Trophoblast cell (in vitro differentiated cells and primary cell): ENCODE measurements around the gene MLXIP.
A peak's percentile ranks its signal among the peaks of the same experiment; 100 is the strongest.

Experiments
- DNase-seq, 2 donors: peaks; one replicate each; pipeline ENCODE4 v3.0.0-alpha.2; 2016
- H2AFZ ChIP-seq: 2 replicates; pipeline ENCODE4 v1.6.1; 2013; ENCODE audit warnings: low read length, moderate library complexity, mild to moderate bottlenecking; ENCODE audit not compliant: insufficient read depth, poor library complexity
- H2AK5ac ChIP-seq: 2 replicates; pipeline ENCODE4 v1.6.1; 2013; ENCODE audit warnings: mild to moderate bottlenecking, low read length
- H2BK120ac ChIP-seq: 2 replicates; pipeline ENCODE4 v1.6.1; 2013; ENCODE audit warnings: low read length, mild to moderate bottlenecking, moderate library complexity; ENCODE audit not compliant: insufficient read depth, poor library complexity
- H2BK12ac ChIP-seq: 2 replicates; pipeline ENCODE4 v1.6.1; 2013; ENCODE audit warnings: mild to moderate bottlenecking, low read length, moderate library complexity
- H2BK5ac ChIP-seq: 2 replicates; pipeline ENCODE4 v1.6.1; 2013; ENCODE audit warnings: low read length, low read depth, moderate library complexity, mild to moderate bottlenecking; ENCODE audit not compliant: poor library complexity
- H3K14ac ChIP-seq: 2 replicates; pipeline ENCODE4 v1.6.1; 2013; ENCODE audit warnings: mild to moderate bottlenecking, low read length
- H3K18ac ChIP-seq: 2 replicates; pipeline ENCODE4 v1.6.1; 2013; ENCODE audit warnings: mild to moderate bottlenecking, low read length
- H3K23ac ChIP-seq: 2 replicates; pipeline ENCODE4 v1.6.1; 2013; ENCODE audit warnings: low read length
- H3K27ac ChIP-seq: 2 replicates; pipeline ENCODE4 v1.5.1; 2013; ENCODE audit warnings: low read depth, mild to moderate bottlenecking, inconsistent platforms, low read length, moderate library complexity
- H3K27me3 ChIP-seq: 2 replicates; pipeline ENCODE4 v1.6.1; 2013; ENCODE audit warnings: inconsistent platforms, mild to moderate bottlenecking, low read length, moderate library complexity; ENCODE audit not compliant: insufficient read depth
- H3K36me3 ChIP-seq, 2 experiments: 1 replicate in 1 of 2; 2 replicates in 1 of 2; pipeline ENCODE4 v1.6.1; 2013; ENCODE audit warnings: low read length in 2 of 2, mild to moderate bottlenecking in 2 of 2, moderate library complexity in 1 of 2; ENCODE audit not compliant: insufficient read depth in 2 of 2, control insufficient read depth in 1 of 2
- H3K4ac ChIP-seq: 2 replicates; pipeline ENCODE4 v1.6.1; 2013; ENCODE audit warnings: low read depth, mild to moderate bottlenecking, low read length, moderate library complexity
- H3K4me1 ChIP-seq, 2 experiments: 1 replicate in 1 of 2; 2 replicates in 1 of 2; pipeline ENCODE4 v1.6.1; 2013; ENCODE audit warnings: low read length in 2 of 2, mild to moderate bottlenecking in 2 of 2, moderate library complexity in 1 of 2; ENCODE audit not compliant: insufficient read depth in 2 of 2, control insufficient read depth in 1 of 2
- H3K4me2 ChIP-seq: 2 replicates; pipeline ENCODE4 v1.6.1; 2013; ENCODE audit warnings: inconsistent platforms, mild to moderate bottlenecking, low read length, moderate library complexity
- H3K4me3 ChIP-seq: 2 replicates; pipeline ENCODE4 v1.5.1; 2013; ENCODE audit warnings: mild to moderate bottlenecking, low read depth, low read length, inconsistent platforms
- H3K79me1 ChIP-seq: one replicate; pipeline ENCODE4 v1.6.1; 2013; ENCODE audit warnings: low read length
- H3K79me2 ChIP-seq: 2 replicates; pipeline ENCODE4 v1.6.1; 2013; ENCODE audit warnings: low read length, mild to moderate bottlenecking; ENCODE audit not compliant: control insufficient read depth, insufficient read depth, poor library complexity
- H3K9ac ChIP-seq: 2 replicates; pipeline ENCODE4 v1.6.1; 2013; ENCODE audit warnings: mild to moderate bottlenecking, low read length
- H3K9me3 ChIP-seq: 2 replicates; pipeline ENCODE4 v1.6.1; 2013; ENCODE audit warnings: low read depth, mild to moderate bottlenecking, control low read depth, inconsistent platforms, low read length; ENCODE audit not compliant: insufficient read depth
- H4K12ac ChIP-seq: 2 replicates; pipeline ENCODE4 v1.6.1; 2013; ENCODE audit warnings: low read depth, mild to moderate bottlenecking, low read length, moderate library complexity
- H4K8ac ChIP-seq: 2 replicates; pipeline ENCODE4 v1.6.1; 2013; ENCODE audit warnings: low read depth, mild to moderate bottlenecking, low read length, moderate library complexity
- H4K91ac ChIP-seq: one replicate; pipeline ENCODE4 v1.6.1; 2013; ENCODE audit warnings: low read depth, mild to moderate bottlenecking, low read length, moderate library complexity
- WGBS: extraction: QIAGEN DNeasy Blood & Tissue Kit; methylation state at CpG from one replicate; pipeline ENCODE4 v1.1.7; 2013; ENCODE audit warnings: missing lambda C conversion rate; ENCODE audit not compliant: insufficient read length, insufficient coverage; ENCODE audit errors: extremely low coverage; 5-methylcytosine and 5-hydroxymethylcytosine counted together

Gene MLXIP

DNA sequence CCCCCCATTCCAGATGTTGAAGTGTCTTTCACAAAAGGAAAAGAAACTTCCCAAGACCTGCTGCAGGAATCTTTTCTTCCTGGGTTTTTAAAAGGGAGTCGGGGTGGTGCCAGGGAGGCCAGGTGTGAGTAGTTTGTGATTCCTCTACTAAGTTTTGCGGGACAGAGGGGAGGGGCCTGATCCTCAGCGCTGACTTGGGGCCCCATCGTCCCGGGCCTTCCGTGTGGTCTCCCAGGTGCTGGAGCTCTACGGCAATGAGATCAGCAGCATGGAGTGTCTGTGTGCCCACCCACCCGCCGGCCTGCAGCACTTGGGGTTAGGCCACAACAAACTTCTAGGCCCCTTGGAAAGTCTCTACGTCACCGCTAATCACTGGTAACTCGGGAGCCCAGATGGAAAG lies 108.9 kb downstream of the MLXIP start:
- Histone ChIP-seq H2AK5ac (no peak overlapping the region), H2BK120ac (no peak overlapping the region), H2BK12ac (no peak overlapping the region), H3K27ac (no peak overlapping the region), H4K91ac (no peak overlapping the region), H3K36me3 (no peaks in the 10 kb centered on the region), H4K12ac (no peak overlapping the region), H2AFZ (no peak overlapping the region), H3K9ac (no peak overlapping the region), H3K79me2 (peaks cover 2% of the 10 kb centered on the region), H3K23ac (no peak overlapping the region), H3K14ac (no peak overlapping the region), H3K27me3 (no peaks in the 10 kb centered on the region), H4K8ac (no peak overlapping the region), H3K4me2 (no peak overlapping the region), H3K4me1 (peaks cover 0 to 3% of the 10 kb centered on the region in 2 experiments), H3K4ac (no peak overlapping the region), H3K4me3 (no peak overlapping the region), H3K18ac (no peak overlapping the region), H2BK5ac (no peak overlapping the region), H3K9me3 (peaks cover 2% of the 10 kb centered on the region), H3K79me1 (no peaks in the 10 kb centered on the region)
- no CpG with 5 or more reads among the region's 12 CpGs for WGBS
- DNase-seq, result no peak

- Histone ChIP-seq H4K91ac (no peak overlapping the region), H3K23ac (no peak overlapping the region), H3K4me1 (no peaks in the 10 kb centered on the region), H3K9ac (no peak overlapping the region), H3K36me3 (no peaks in the 10 kb centered on the region), H3K4me3 (no peak overlapping the region), H3K4me2 (no peak overlapping the region), H3K79me1 (no peaks in the 10 kb centered on the region), H2AK5ac (no peak overlapping the region), H3K27me3 (no peaks in the 10 kb centered on the region), H4K8ac (no peak overlapping the region), H3K14ac (no peak overlapping the region), H3K18ac (no peak overlapping the region), H2BK12ac (no peak overlapping the region), H4K12ac (no peak overlapping the region), H3K4ac (no peak overlapping the region), H2BK5ac (no peak overlapping the region), H3K27ac (no peak overlapping the region), H3K9me3 (peaks cover 2% of the 10 kb centered on the region), H2AFZ (no peak overlapping the region), H2BK120ac (no peak overlapping the region), H3K79me2 (no peaks in the 10 kb centered on the region)
- no CpG with 5 or more reads among the region's 34 CpGs for WGBS
- no peak for DNase-seq
Observed at GRCh38 chr12:122189626-122190475, 111.3 kb downstream of the MLXIP start.

GRCh38 chr12:122190842-122191668 lies 112.5 kb downstream of the MLXIP start:
- Histone ChIP-seq H2BK5ac (no peak overlapping the region), H3K9me3 (peaks cover 2% of the 10 kb centered on the region), H3K36me3 (no peaks in the 10 kb centered on the region), H3K4me3 (no peak overlapping the region), H4K91ac (no peak overlapping the region), H3K14ac (no peak overlapping the region), H4K8ac (no peak overlapping the region), H3K27ac (no peak overlapping the region), H2BK12ac (no peak overlapping the region), H4K12ac (no peak overlapping the region), H3K27me3 (no peaks in the 10 kb centered on the region), H2AK5ac (no peak overlapping the region), H3K23ac (no peak overlapping the region), H3K18ac (no peak overlapping the region), H3K9ac (no peak overlapping the region), H3K4ac (no peak overlapping the region), H3K79me2 (no peaks in the 10 kb centered on the region), H3K4me1 (no peaks in the 10 kb centered on the region), H3K4me2 (no peak overlapping the region), H2AFZ (no peak overlapping the region), H3K79me1 (no peaks in the 10 kb centered on the region), H2BK120ac (no peak overlapping the region)
- peak; percentile 67 to 90 for DNase-seq
- WGBS, result no CpG with 5 or more reads among the region's 18 CpGs

- Histone ChIP-seq H2AK5ac (no peak overlapping the region), H3K9me3 (peaks cover 2% of the 10 kb centered on the region), H3K79me2 (no peaks in the 10 kb centered on the region), H3K4me2 (no peak overlapping the region), H3K23ac (no peak overlapping the region), H2BK5ac (no peak overlapping the region), H4K12ac (no peak overlapping the region), H3K4me1 (no peaks in the 10 kb centered on the region), H3K4ac (no peak overlapping the region), H2AFZ (no peak overlapping the region), H4K8ac (no peak overlapping the region), H3K9ac (no peak overlapping the region), H3K27ac (no peak overlapping the region), H3K4me3 (no peak overlapping the region), H4K91ac (no peak overlapping the region), H3K14ac (no peak overlapping the region), H3K79me1 (no peaks in the 10 kb centered on the region), H2BK120ac (no peak overlapping the region), H3K27me3 (no peaks in the 10 kb centered on the region), H3K18ac (no peak overlapping the region), H2BK12ac (no peak overlapping the region), H3K36me3 (no peaks in the 10 kb centered on the region)
- no CpG with 5 or more reads among the region's 11 CpGs for WGBS
- DNase-seq, result no peak
Observed at GRCh38 chr12:122192441-122192840, 113.9 kb downstream of the MLXIP start.
